ENCODE measurements around the gene TBC1D16. TPM values are rescaled to one million over a fixed set of nuclear protein-coding genes. Genes with fewer than 3 reads are reported as not detected.

The TBC1D16 gene
- total RNA-seq, 1 experiment from 2014 or later, result 85.8 TPM

DNA sequence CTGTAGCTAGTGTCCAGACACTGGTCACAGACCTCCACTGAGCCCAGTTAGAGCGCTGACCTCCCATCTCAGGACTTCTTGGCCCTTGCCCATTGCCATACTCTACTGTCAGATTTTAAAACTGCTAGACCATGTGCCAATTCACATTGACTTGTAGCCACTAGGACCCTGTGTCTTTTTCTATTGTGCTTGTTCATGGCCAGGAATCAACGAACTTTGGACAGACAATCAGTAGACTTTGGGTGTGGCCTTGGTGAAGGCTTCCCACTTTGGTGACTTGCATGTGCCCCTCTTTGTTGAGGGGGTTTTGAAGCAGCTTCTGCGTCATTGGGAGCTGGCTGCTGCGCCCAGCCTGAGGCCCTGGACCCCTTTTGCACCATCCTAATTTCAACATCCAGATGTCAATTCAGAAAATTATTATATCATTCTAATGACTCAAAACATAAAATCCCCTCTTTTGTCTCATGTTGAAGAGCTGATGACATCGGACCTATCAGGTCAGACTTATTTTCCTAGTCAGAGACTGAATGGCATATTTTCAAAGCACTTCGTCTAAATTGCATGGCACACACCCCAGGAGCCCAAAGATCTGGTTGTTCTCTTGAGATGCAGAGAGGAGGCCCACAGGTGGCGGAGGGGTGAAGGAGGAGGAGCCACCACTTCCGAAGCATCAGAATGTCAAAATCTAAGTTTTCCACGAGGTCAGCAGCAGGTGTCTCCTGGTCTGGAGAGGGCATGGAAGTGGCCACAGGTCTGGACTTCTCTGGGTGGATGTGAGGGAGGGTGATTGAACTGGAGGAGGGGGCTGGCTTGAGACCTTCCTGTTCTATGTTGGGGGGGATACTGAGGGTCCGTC, 103.0 kb downstream of the TBC1D16 start:
- H3K56ac ChIP-seq (ENCODE audit: insufficient read length, low read depth, low read length), result no peak overlapping the region
- WGBS (ENCODE audit: extremely low coverage, insufficient read length, low lambda C conversion rate), result no CpG with 5 or more reads among the region's 10 CpGs
- peak overlapping the region; percentile 24 to 41; a peak in 2 of 5 replicates for H3K4me3 Mint-ChIP-seq
- peaks cover 8% of the 10 kb centered on the region for H3K4me1 ChIP-seq (ENCODE audit: insufficient read depth, low read length)
- peaks cover 2 to 4% (median 2%) of the 10 kb centered on the region in 3 experiments; a peak in 3 of 7 replicates for H3K36me3 Mint-ChIP-seq (ENCODE audit: insufficient read depth in 1 of 3, low read depth in 3 of 3)
- H2BK20ac ChIP-seq (ENCODE audit: low read depth, low read length, poor library complexity, severe bottlenecking), result no peak overlapping the region
- no peak overlapping the region for H2BK12ac ChIP-seq (ENCODE audit: insufficient read length, low read depth, low read length)
- no peak overlapping the region for H2AK5ac ChIP-seq (ENCODE audit: insufficient read length, low read length)
- no peaks in the 10 kb centered on the region for H3K79me1 ChIP-seq (ENCODE audit: insufficient read depth, low read depth, low read length, poor library complexity, severe bottlenecking)
- H3K4me1 Mint-ChIP-seq, result peaks cover 58 to 71% of the 10 kb centered on the region in 2 experiments
- H3K9me3 ChIP-seq (ENCODE audit: control insufficient read depth, low read depth, low read length), result no peaks in the 10 kb centered on the region
- H3K27ac Mint-ChIP-seq, result peak overlapping the region in 1 of 3 experiments; percentile 68; a peak in 2 of 7 replicates
- peaks cover 27% of the 10 kb centered on the region for H3K27me3 Mint-ChIP-seq (ENCODE audit: low read depth)
- no peak overlapping the region for H2BK15ac ChIP-seq (ENCODE audit: low read depth, low read length)
- no peak overlapping the region for H2AFZ ChIP-seq (ENCODE audit: low read length)
- H3K27me3 ChIP-seq (ENCODE audit: insufficient read depth, low read length), result no peaks in the 10 kb centered on the region
- DNase-seq, result no peak
- H3K18ac ChIP-seq (ENCODE audit: insufficient read length, low read depth, low read length), result no peak overlapping the region
- H4K20me1 ChIP-seq (ENCODE audit: control insufficient read depth, insufficient read depth, insufficient read length), result no peaks in the 10 kb centered on the region
- no peak overlapping the region for H3K4ac ChIP-seq (ENCODE audit: low read depth, low read length)
- H2BK5ac ChIP-seq (ENCODE audit: insufficient read length, low read length), result no peak overlapping the region
- no peak overlapping the region for H3K23ac ChIP-seq (ENCODE audit: insufficient read length, low read depth, low read length)
- H2BK120ac ChIP-seq (ENCODE audit: low read depth, low read length, poor library complexity, severe bottlenecking), result no peak overlapping the region
- no peak overlapping the region for H3K4me2 ChIP-seq (ENCODE audit: insufficient read depth, insufficient read length, low read length)
- H3K23me2 ChIP-seq (ENCODE audit: insufficient read length, low read depth, low read length, poor library complexity, severe bottlenecking), result peaks cover 8% of the 10 kb centered on the region
- no peak overlapping the region for H3K14ac ChIP-seq (ENCODE audit: insufficient read depth, low read length)
- no peak overlapping the region for H3K27ac ChIP-seq (ENCODE audit: insufficient read length, low read depth, low read length)
- no peaks in the 10 kb centered on the region for H3K79me2 ChIP-seq (ENCODE audit: insufficient read depth, low read length)
- H3T11ph ChIP-seq (ENCODE audit: low read length), result no peak overlapping the region
- H4K5ac ChIP-seq (ENCODE audit: insufficient read length, low read depth, low read length), result no peak overlapping the region
- no peaks in the 10 kb centered on the region; a peak in 1 of 5 replicates for H3K9me3 Mint-ChIP-seq
- TF ChIP-seq, protein P1, sequence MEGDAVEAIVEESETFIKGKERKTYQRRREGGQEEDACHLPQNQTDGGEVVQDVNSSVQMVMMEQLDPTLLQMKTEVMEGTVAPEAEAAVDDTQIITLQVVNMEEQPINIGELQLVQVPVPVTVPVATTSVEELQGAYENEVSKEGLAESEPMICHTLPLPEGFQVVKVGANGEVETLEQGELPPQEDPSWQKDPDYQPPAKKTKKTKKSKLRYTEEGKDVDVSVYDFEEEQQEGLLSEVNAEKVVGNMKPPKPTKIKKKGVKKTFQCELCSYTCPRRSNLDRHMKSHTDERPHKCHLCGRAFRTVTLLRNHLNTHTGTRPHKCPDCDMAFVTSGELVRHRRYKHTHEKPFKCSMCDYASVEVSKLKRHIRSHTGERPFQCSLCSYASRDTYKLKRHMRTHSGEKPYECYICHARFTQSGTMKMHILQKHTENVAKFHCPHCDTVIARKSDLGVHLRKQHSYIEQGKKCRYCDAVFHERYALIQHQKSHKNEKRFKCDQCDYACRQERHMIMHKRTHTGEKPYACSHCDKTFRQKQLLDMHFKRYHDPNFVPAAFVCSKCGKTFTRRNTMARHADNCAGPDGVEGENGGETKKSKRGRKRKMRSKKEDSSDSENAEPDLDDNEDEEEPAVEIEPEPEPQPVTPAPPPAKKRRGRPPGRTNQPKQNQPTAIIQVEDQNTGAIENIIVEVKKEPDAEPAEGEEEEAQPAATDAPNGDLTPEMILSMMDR (conservative IDR thresholded peaks at IDR 0.05), result no peak
- no peak overlapping the region for H4K8ac ChIP-seq (replicated peaks; ENCODE audit: insufficient read length, low read depth, low read length)
- H3K9ac ChIP-seq (ENCODE audit: extremely low read depth, insufficient read length, low read length), result no peak overlapping the region
- H4K91ac ChIP-seq (ENCODE audit: insufficient read length, low read depth, low read length), result no peak overlapping the region
